Karpas-422 (cell line): Measurements from ENCODE around the gene CYP24A1. TPM values are rescaled to one million over a fixed set of nuclear protein-coding genes. Genes with fewer than 3 reads are reported as not detected.
"Not testable (repeated sequence)": the region's sequence is repeated elsewhere in the genome, so short reads cannot be mapped to it uniquely, and the experiment has no call there.

Experiments used
- DNase-seq: peaks from one replicate; pipeline ENCODE4 v3.0.0-alpha.2; 2015
- H2AFZ ChIP-seq: fragments of 200-600 bp; sonication (generic); 2 replicates; pipeline ENCODE4 v1.6.1; 2014; ENCODE audit warnings: antibody characterized with exemption, low read length, mixed read lengths
- H3K27ac ChIP-seq: fragments of 200-600 bp; sonication (generic); 2 replicates; pipeline ENCODE4 v1.5.1; 2014; ENCODE audit warnings: mild to moderate bottlenecking, low read length, moderate library complexity
- H3K27me3 ChIP-seq: fragments of 200-600 bp; sonication (generic); 2 replicates; pipeline ENCODE4 v1.6.1; 2014; ENCODE audit warnings: low read length, mixed read lengths
- H3K36me3 ChIP-seq: fragments of 200-600 bp; sonication (generic); 2 replicates; pipeline ENCODE4 v1.6.1; 2014; ENCODE audit warnings: low read length, mixed read lengths; ENCODE audit not compliant: insufficient read depth
- H3K4me1 ChIP-seq: fragments of 200-600 bp; sonication (generic); 2 replicates; pipeline ENCODE4 v1.6.1; 2014; ENCODE audit warnings: mild to moderate bottlenecking, low read length, mixed read lengths
- H3K4me2 ChIP-seq: fragments of 200-600 bp; sonication (generic); 2 replicates; pipeline ENCODE4 v1.6.1; 2014; ENCODE audit warnings: low read length, low read depth, mild to moderate bottlenecking; ENCODE audit not compliant: poor library complexity, severe bottlenecking
- H3K4me3 ChIP-seq: fragments of 200-600 bp; sonication (generic); 2 replicates; pipeline ENCODE4 v1.5.1; 2014; ENCODE audit warnings: mild to moderate bottlenecking, antibody characterized with exemption, low read length, mixed read lengths
- H3K79me2 ChIP-seq: fragments of 200-600 bp; sonication (generic); 2 replicates; pipeline ENCODE4 v1.6.1; 2014; ENCODE audit warnings: mild to moderate bottlenecking, low read length, mixed read lengths
- H3K9ac ChIP-seq: fragments of 200-600 bp; sonication (generic); 2 replicates; pipeline ENCODE4 v1.6.0; 2014; ENCODE audit warnings: low read length
- H3K9me2 ChIP-seq: fragments of 200-600 bp; sonication (generic), shearing (Covaris generic); replicated peaks from 2 replicates; pipeline ENCODE4 v1.6.0; 2014; ENCODE audit warnings: mild to moderate bottlenecking, low read length, moderate library complexity; ENCODE audit not compliant: insufficient read depth
- H3K9me3 ChIP-seq: fragments of 300-700, 200-600 bp; sonication (generic); 2 replicates; pipeline ENCODE4 v1.6.1; 2014; ENCODE audit warnings: low read length, mixed read lengths
- H4K20me1 ChIP-seq: fragments of 200-600 bp; sonication (generic); 2 replicates; pipeline ENCODE4 v1.6.1; 2014; ENCODE audit warnings: mild to moderate bottlenecking, antibody characterized with exemption, low read length, low read depth; ENCODE audit not compliant: insufficient read depth
- total RNA-seq: library from RNA; depleted of rRNA; stranded (reverse); fragments of >200 nt; shearing (Covaris generic); gene quantifications from 2 replicates; pipeline ENCODE4 v1.2.3, GENCODE V29; 2014; ENCODE audit warnings: low replicate concordance

Gene CYP24A1
- total RNA-seq, 1 experiment from 2014 or later, result not detected

DNA sequence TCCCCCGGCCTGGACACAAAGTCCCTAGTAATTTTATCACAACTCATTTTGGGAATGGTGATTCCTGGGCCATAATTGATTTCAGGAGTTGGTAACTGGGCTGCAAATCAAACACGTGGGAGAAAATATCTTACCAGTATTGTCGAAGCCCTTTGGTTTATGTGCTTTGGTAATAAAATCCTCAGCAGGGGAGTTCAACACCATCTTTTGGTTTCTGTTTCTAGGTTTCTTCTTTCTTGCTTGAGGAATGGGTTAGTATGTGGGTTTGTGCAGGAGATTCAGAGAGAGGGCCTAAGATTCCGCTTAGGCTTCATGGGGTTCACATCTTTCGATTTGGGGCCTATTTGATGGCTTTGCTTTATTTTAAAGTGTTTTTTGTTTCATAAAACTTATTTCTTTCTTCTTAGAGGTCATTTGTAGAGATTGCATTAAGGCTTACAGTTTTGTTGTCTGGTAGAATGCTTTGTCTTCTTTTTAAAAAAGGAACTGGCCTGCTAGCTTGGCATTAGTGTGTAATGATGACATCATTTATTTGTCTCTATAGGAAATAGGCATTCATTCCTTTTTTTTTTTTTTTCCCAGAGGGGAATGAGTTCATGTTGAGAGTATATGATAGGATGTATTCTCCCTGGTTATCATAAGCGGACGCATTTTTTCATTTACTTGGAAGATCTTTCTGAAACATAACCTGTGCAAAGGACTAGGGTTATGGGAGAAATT is 45.8 kb downstream of the CYP24A1 start:
- Histone ChIP-seq H4K20me1 (no peaks in the 10 kb centered on the region), H3K4me3 (no peak overlapping the region), H3K9ac (no peak overlapping the region)

DNA sequence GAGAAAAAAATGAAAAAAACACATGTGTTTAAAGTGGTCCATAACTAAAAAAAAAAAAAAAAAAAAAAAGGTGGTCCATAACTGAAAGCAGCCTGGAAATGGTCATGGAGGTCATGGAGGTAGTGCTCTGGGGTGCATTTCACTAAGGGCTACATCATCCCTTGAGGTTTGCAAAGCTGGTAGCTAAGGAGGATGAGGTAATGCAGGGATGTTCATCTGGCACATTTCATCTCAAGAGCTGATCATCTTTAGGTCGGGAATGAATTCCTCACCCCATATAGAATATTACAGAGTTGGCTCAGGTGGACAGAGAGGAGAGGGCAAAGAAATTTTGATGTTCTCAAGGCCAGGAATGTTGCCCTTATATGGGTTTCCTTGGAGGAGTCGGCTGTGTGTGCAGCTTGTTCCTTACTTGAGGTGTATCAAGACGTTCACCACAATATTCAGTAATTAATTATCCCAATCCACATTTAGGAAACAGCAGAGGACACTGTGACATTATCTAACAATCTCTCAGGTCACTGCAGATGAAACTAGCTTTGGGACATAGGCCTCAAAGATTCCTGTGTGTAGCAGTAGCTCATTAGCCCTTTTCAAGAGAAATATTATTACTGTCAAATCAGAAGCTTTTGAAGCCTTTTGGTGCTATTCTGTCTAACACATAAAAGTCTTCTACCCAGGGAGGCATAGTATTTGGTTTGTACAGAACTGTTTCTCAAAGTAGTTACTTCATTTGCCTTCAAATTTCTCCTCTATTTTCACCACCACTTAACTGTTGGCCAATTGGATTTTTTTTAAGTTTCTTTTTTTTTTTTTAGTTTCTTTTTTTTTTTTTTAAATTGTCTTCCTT is 46.8 kb downstream of the CYP24A1 start:
- H3K79me2 ChIP-seq, result no peaks in the 10 kb centered on the region
- no peaks in the 10 kb centered on the region for H3K27me3 ChIP-seq
- DNase-seq, result no peak
- no peaks in the 10 kb centered on the region for H3K36me3 ChIP-seq
- 0 out of 2 replicates have a peak, but pooled peaks cover 5% of the 10 kb centered on the region for H3K9me3 ChIP-seq
- no peaks in the 10 kb centered on the region for H3K9me2 ChIP-seq
- no peak overlapping the region for H3K4me3 ChIP-seq
- H3K4me1 ChIP-seq, result no peaks in the 10 kb centered on the region
- H3K27ac ChIP-seq, result no peak overlapping the region
- H2AFZ ChIP-seq, result no peak overlapping the region
- H3K9ac ChIP-seq, result no peak overlapping the region
- no peak overlapping the region for H3K4me2 ChIP-seq
- no peaks in the 10 kb centered on the region for H4K20me1 ChIP-seq

More for the DNA sequence above, 45.8 kb downstream of the CYP24A1 start:
- Histone ChIP-seq H3K9me2 (no peaks in the 10 kb centered on the region), H3K4me2 (no peak overlapping the region), H2AFZ (no peak overlapping the region), H3K79me2 (no peaks in the 10 kb centered on the region), H3K9me3 (0 out of 2 replicates have a peak, but pooled peaks cover 5% of the 10 kb centered on the region), H3K27ac (no peak overlapping the region), H3K27me3 (no peaks in the 10 kb centered on the region), H3K36me3 (no peaks in the 10 kb centered on the region), H3K4me1 (no peaks in the 10 kb centered on the region)
- no peak for DNase-seq

DNA sequence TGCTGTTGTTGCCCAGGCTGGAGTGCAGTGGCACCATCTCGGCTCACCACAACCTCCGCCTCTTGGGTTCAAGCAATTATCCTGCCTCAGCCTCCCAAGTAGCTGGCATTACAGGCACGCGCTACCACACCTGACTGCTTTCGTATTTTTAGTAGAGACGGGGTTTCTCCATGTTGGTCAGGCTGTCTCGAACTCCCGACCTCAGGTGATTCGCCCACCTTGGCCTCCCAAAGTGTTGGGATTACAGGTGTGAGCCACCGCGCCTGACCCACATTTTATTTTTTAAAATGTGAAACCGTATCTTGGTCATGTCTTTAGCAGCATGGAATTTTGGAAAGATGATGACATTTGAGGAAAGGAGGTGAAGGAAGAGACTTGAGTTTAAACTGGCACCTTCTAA is 47.5 kb downstream of the CYP24A1 start:
- not testable (repeated sequence) for H3K79me2 ChIP-seq, H3K4me2 ChIP-seq, H3K4me1 ChIP-seq, H3K27ac ChIP-seq, H3K27me3 ChIP-seq, H3K9me3 ChIP-seq, H2AFZ ChIP-seq, H4K20me1 ChIP-seq, H3K9ac ChIP-seq, DNase-seq, H3K4me3 ChIP-seq, H3K36me3 ChIP-seq, H3K9me2 ChIP-seq

DNA sequence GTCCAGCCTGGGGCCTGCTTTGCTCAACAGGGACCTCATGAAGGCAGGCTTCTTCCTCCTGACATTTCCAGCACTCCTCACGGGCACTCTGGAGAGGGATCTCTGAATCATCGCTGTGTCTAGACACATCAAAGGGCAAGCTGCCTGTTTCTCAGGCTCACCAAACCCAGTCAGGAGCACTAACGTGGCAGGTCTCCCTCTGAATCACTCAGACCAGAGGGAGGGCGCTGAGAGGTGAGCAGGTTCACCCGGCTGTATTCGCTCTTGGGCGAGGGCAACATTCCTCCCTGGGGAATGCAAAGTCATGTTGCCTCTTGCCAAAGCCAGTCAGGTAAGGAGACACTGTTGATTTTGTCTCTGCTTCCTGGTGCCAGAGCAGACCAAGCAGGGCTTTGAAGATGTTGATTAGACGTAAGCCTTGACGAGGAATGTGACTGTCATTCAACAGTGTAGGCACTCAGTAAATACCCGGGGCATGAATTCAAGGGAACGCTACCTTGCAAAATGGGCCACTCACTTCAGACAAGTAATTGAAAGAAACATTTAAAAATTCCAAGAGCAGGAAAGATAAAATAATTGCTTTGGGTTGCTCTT is 50.1 kb downstream of the CYP24A1 start:
- H2AFZ ChIP-seq, result no peak overlapping the region
- H3K79me2 ChIP-seq, result no peaks in the 10 kb centered on the region
- H3K36me3 ChIP-seq, result no peaks in the 10 kb centered on the region
- no peak overlapping the region for H3K4me3 ChIP-seq
- no peak overlapping the region for H3K27ac ChIP-seq
- H3K27me3 ChIP-seq, result no peaks in the 10 kb centered on the region
- DNase-seq, result no peak
- H3K9ac ChIP-seq, result no peak overlapping the region
- H4K20me1 ChIP-seq, result no peaks in the 10 kb centered on the region
- no peaks in the 10 kb centered on the region for H3K9me3 ChIP-seq
- H3K4me2 ChIP-seq, result no peak overlapping the region
- H3K9me2 ChIP-seq, result no peaks in the 10 kb centered on the region
- H3K4me1 ChIP-seq, result no peaks in the 10 kb centered on the region

DNA sequence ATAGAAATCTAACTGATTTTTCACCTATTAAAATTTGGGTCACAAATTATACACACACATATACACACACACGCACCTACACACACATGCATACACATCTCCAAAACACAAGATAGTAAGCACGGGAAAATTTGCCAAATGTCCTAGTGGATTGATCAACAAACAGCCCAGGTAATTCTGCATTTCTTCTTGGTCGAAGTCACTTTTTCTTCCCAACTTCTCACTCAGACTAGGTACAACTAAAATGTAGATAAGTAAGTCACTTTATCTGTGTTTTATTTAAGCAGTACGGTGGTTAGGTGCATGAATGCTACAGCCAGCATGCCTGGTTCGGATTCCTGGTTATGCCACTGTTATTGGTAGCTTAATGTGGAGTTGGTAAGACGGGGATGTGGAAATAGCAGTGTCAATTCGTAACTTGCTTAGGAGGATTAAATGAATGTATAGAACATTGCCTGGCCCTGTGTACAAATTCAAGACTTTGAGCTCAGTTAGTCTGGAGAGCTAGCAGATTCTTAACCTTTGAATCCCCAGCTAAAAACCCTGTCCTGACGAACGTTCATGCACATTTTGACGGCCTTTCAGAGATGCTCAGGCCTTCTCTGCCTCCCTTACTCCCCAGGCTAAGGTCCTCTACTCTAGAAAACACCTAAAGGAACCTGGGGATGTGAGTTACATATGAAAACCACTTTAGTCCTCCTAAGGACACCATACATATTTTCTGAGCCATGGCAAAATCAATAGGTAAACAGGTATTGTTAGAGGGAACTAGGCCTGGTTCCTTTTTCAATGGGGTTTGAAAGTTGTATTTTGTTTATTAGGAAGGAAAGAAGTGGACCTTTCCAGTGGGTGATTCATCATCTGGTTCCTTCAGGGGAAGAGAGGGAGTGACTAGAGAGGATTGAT is 50.9 kb downstream of the CYP24A1 start:
- no peaks in the 10 kb centered on the region for H3K4me1 ChIP-seq
- no peaks in the 10 kb centered on the region for H4K20me1 ChIP-seq
- no peak for DNase-seq
- H3K4me2 ChIP-seq, result no peak overlapping the region
- no peaks in the 10 kb centered on the region for H3K9me3 ChIP-seq
- H3K79me2 ChIP-seq, result no peaks in the 10 kb centered on the region
- no peak overlapping the region for H3K27ac ChIP-seq
- no peak overlapping the region for H3K9ac ChIP-seq
- H3K27me3 ChIP-seq, result no peaks in the 10 kb centered on the region
- H3K4me3 ChIP-seq, result no peak overlapping the region
- no peak overlapping the region for H2AFZ ChIP-seq
- no peaks in the 10 kb centered on the region for H3K36me3 ChIP-seq
- no peaks in the 10 kb centered on the region for H3K9me2 ChIP-seq

DNA sequence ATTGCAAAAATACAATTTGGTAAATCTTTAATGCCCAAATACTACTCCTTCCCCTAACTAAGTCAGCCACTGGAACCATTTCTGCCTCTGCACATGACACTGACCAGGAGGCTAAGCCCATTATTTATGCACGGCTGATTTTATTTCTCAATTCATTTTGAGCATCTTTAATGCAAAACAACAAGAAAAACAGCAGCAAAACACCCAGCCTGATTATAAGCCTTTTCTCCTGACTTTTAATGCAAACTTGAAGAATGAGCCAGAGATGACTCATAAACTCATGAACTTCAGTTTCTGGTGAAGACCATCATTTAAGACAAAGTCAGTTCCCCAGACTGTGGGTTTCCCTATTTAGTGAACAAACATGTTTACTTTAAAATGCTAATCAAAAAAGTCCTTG is 51.6 kb downstream of the CYP24A1 start:
- no peak overlapping the region for H3K4me2 ChIP-seq
- no peak overlapping the region for H3K9ac ChIP-seq
- no peaks in the 10 kb centered on the region for H3K36me3 ChIP-seq

DNA sequence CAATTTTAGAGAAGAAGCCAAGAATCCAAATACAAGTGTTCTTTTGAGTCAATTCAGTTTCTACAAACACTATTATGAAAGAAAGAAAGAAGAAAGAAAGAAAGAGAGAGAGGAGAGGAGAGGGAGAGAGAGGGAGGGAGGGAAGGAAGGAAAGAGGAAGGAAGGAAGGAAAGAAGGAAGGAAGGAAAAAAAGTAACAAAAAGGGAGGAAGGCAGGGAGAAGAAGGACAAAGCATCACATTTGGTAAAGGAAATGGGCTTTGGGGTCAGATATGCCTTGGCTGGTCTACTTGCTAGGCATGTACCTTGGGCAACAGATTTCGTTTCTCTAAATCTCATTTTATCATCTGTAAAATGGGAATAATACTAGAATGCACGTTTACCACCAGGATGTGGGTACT is 54.0 kb downstream of the CYP24A1 start:
- H2AFZ ChIP-seq, result no peak overlapping the region

More for the DNA sequence above, 51.6 kb downstream of the CYP24A1 start:
- Histone ChIP-seq H3K4me1 (no peaks in the 10 kb centered on the region), H3K27me3 (no peaks in the 10 kb centered on the region), H3K4me3 (no peak overlapping the region), H3K79me2 (no peaks in the 10 kb centered on the region), H3K9me2 (no peaks in the 10 kb centered on the region), H3K9me3 (no peaks in the 10 kb centered on the region), H2AFZ (no peak overlapping the region), H4K20me1 (no peaks in the 10 kb centered on the region), H3K27ac (no peak overlapping the region)
- no peak for DNase-seq

More for the DNA sequence above, 54.0 kb downstream of the CYP24A1 start:
- Histone ChIP-seq H3K4me2 (no peak overlapping the region), H3K27ac (no peak overlapping the region), H3K79me2 (no peaks in the 10 kb centered on the region), H3K9me3 (no peaks in the 10 kb centered on the region), H3K9ac (no peak overlapping the region), H3K9me2 (no peaks in the 10 kb centered on the region), H4K20me1 (no peaks in the 10 kb centered on the region), H3K36me3 (no peaks in the 10 kb centered on the region), H3K4me1 (no peaks in the 10 kb centered on the region), H3K4me3 (no peak overlapping the region), H3K27me3 (no peaks in the 10 kb centered on the region)
- DNase-seq, result no peak
